Gastrocnemius medialis (tissue), 4 donors: ENCODE results near the gene SCAANT1.

ENCODE experiments used
- POLR2A ChIP-seq, 2 donors: fragments of 450-650 bp; IDR thresholded peaks; one replicate each; pipeline ENCODE4 v1.6.1; 2017; ENCODE audit warnings: antibody characterized with exemption in 2 of 2, mild to moderate bottlenecking in 2 of 2, moderate library complexity in 2 of 2
- TF ChIP-seq, protein P1 (sequence below), 5 experiments: fragments of 450-650 bp in 3 of 5; fragments of 200-600 bp in 2 of 5; sonication (generic) in 2 of 5; IDR thresholded peaks in 4 of 5; conservative IDR thresholded peaks in 1 of 5; 1 replicate in 4 of 5; 2 replicates in 1 of 5; pipeline ENCODE4 v1.5.1; 2016 to 2019; ENCODE audit warnings: antibody characterized with exemption in 5 of 5, mild to moderate bottlenecking in 3 of 5, moderate library complexity in 3 of 5

DNA sequence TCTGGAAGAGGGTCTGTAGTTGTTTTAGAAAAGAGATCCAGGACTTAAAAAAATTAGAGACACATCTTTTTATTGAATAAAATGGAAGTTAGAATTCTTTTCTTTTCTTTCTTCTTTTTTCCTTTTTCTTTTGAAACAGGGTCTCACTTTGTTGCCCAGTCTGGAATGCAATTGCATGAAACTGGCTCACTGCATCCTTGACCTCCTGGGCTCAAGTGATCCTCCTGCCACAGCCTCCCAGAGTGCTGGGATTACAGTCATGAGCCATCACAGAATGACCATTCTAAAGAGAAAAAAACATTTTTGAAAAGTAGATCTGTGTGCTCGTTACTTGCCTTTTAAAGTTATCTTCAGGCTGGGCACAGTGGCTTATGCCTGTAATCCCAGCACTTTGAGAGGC, 45.0 kb downstream of the SCAANT1 start:
- TF ChIP-seq, protein P1, sequence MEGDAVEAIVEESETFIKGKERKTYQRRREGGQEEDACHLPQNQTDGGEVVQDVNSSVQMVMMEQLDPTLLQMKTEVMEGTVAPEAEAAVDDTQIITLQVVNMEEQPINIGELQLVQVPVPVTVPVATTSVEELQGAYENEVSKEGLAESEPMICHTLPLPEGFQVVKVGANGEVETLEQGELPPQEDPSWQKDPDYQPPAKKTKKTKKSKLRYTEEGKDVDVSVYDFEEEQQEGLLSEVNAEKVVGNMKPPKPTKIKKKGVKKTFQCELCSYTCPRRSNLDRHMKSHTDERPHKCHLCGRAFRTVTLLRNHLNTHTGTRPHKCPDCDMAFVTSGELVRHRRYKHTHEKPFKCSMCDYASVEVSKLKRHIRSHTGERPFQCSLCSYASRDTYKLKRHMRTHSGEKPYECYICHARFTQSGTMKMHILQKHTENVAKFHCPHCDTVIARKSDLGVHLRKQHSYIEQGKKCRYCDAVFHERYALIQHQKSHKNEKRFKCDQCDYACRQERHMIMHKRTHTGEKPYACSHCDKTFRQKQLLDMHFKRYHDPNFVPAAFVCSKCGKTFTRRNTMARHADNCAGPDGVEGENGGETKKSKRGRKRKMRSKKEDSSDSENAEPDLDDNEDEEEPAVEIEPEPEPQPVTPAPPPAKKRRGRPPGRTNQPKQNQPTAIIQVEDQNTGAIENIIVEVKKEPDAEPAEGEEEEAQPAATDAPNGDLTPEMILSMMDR (IDR thresholded peaks at IDR 0.05 in 4 of 5, conservative IDR thresholded peaks at IDR 0.05 in 1 of 5) = no peak
- TF ChIP-seq POLR2A (IDR thresholded peaks at IDR 0.05) = no peak
